Common myeloid progenitor, CD34-positive (primary cell): ENCODE results near the gene SPX. TPM values are rescaled to one million over a fixed set of nuclear protein-coding genes. Genes with fewer than 3 reads are reported as not detected.

Source experiments
- CTCF ChIA-PET: fragments of 350-600 bp; sonication (Branson Sonifier 250); formaldehyde crosslinking; loops from one replicate; lab custom pipeline; 2021; ENCODE audit warnings: antibody characterized with exemption; lab: Charles Lee
- POLR2A ChIA-PET: fragments of 350-600 bp; sonication (Branson Sonifier 250); formaldehyde crosslinking; loops from one replicate; lab custom pipeline; 2021; ENCODE audit warnings: antibody characterized with exemption; lab: Charles Lee
- DNase-seq, 3 donors: peaks; one replicate each; pipeline versions ENCODE4 v3.0.0 to v3.0.0-alpha.2; 2013
- H3K27ac ChIP-seq, 2 experiments: 1 replicate in 1 of 2; 2 replicates in 1 of 2; pipeline ENCODE4 v1.7.0; 2013; ENCODE audit warnings: inconsistent platforms in 2 of 2, low read length in 2 of 2, mild to moderate bottlenecking in 2 of 2, low read depth in 1 of 2, moderate library complexity in 1 of 2; ENCODE audit not compliant: severe bottlenecking in 2 of 2, insufficient read depth in 1 of 2, poor library complexity in 1 of 2
- H3K27me3 ChIP-seq, 5 experiments: replicated peaks in 2 of 5; 1 replicate in 3 of 5; 2 replicates in 2 of 5; pipeline versions ENCODE4 v1.6.1 to v1.7.0; 2013; ENCODE audit warnings: low read length in 4 of 5, mild to moderate bottlenecking in 2 of 5, moderate library complexity in 2 of 5, inconsistent platforms in 1 of 5; ENCODE audit not compliant: insufficient read depth in 5 of 5, control insufficient read depth in 4 of 5
- H3K36me3 ChIP-seq, 4 experiments: 1 replicate in 2 of 4; 2 replicates in 2 of 4; pipeline versions ENCODE4 v1.6.1 to v1.7.0; 2013; ENCODE audit warnings: low read length in 3 of 4, control low read depth in 1 of 4, mild to moderate bottlenecking in 1 of 4; ENCODE audit not compliant: control insufficient read depth in 4 of 4, insufficient read depth in 4 of 4
- H3K4me1 ChIP-seq, 4 experiments: 1 replicate in 3 of 4; 2 replicates in 1 of 4; pipeline versions ENCODE4 v1.6.1 to v1.7.1; 2013; ENCODE audit warnings: low read length in 3 of 4, mild to moderate bottlenecking in 3 of 4, control low read depth in 1 of 4, inconsistent platforms in 1 of 4, moderate library complexity in 1 of 4; ENCODE audit not compliant: control insufficient read depth in 4 of 4, insufficient read depth in 4 of 4; ENCODE audit errors: control extremely low read depth in 1 of 4
- H3K4me3 ChIP-seq, 7 experiments: 1 replicate in 4 of 7; 2 replicates in 3 of 7; pipeline versions ENCODE4 v1.5.1 to v1.7.0; 2013; ENCODE audit warnings: mild to moderate bottlenecking in 7 of 7, low read length in 6 of 7, moderate library complexity in 6 of 7, inconsistent platforms in 2 of 7, low read depth in 2 of 7, control low read depth in 1 of 7; ENCODE audit not compliant: insufficient read depth in 4 of 7, control insufficient read depth in 1 of 7; ENCODE audit errors: extremely low read depth in 1 of 7
- H3K9me3 ChIP-seq, 5 experiments: 1 replicate in 4 of 5; 2 replicates in 1 of 5; pipeline versions ENCODE4 v1.6.1 to v1.7.1; 2013; ENCODE audit warnings: low read length in 4 of 5, mild to moderate bottlenecking in 2 of 5, inconsistent platforms in 1 of 5, low read depth in 1 of 5, moderate library complexity in 1 of 5; ENCODE audit not compliant: control insufficient read depth in 4 of 5, insufficient read depth in 2 of 5; ENCODE audit errors: control extremely low read depth in 1 of 5
- WGBS: methylation state at CpG from one replicate; pipeline ENCODE4 v1.1.5; 2013; ENCODE audit not compliant: insufficient coverage; 5-methylcytosine and 5-hydroxymethylcytosine counted together
- polyA plus RNA-seq: library from polyadenylated mRNA; unstranded; fragments of 120-200 nt; gene quantifications from one replicate; pipeline ENCODE4 v1.2.1, GENCODE V29; 2013

The SPX gene, protein sequence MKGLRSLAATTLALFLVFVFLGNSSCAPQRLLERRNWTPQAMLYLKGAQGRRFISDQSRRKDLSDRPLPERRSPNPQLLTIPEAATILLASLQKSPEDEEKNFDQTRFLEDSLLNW
- polyA plus RNA-seq, result 0.38 TPM

DNA sequence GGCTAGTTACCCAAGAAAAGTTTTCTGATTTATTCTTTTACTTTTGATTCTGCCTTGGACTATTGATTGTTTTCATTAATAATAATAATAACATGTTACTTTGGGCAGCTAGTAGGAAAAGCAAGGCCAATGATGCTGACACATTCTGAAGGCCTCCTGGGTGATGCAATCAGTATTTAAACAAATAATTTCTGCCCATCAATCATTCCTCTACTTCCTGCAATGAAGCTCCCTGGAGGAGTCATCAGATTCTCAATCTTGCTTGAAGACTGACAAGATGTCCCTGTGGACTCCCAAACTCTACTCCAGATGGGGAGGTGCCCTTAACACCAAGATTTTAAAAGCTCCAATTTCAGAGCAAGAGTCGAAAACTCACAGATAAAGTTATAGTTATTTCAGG is at the start of gene SPX:
Gene SPX, plus strand, starts transcription at position 244 of the 400 bp plus-strand sequence. CDS start 177 bp downstream, outside the sequence.
- no peaks in the 10 kb centered on the region for H3K36me3 ChIP-seq
- H3K4me1 ChIP-seq, result peaks cover 0 to 12% (median 8%) of the 10 kb centered on the region in 4 experiments
- CTCF ChIA-PET, result interaction anchor here (1.0 to 1.1 kb wide), 2 partner anchors 161 to 934 kb away, joined by 3 read pairs; no protein-coding TSS in a partner anchor
- H3K27me3 ChIP-seq, result peaks cover 5 to 25% (median 18%) of the 10 kb centered on the region in 5 experiments
- peak within 1 kb of the TSS in 4 of 7 experiments; percentile 69 to 85 (median 81) for H3K4me3 ChIP-seq
- POLR2A ChIA-PET, result no interaction called here
- H3K27ac ChIP-seq, result no peak within 1 kb of the TSS
- peaks cover 0 to 2% (median 0%) of the 10 kb centered on the region in 5 experiments for H3K9me3 ChIP-seq
- DNase-seq, result peak in 1 of 3 donors; percentile 2
- WGBS, result no CpG with 5 or more reads among the region's 1 CpG

DNA sequence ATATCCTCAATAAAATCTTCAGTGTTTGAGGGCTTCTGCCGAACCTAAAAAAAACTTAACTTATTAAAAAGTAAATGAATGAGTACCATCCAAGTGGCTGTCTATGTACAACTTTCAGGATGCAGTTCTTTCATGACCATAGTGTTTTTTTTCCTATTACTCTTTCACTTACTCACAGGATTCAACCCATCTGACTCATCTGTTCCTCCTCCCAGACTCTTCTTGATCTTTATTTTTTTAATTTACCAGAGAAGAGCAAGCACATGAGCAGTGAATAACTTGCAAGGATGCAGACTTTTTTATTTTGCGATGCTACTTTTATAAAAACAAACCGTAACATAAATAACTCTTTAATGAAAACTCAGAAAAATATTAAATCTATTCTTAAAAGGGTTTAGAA is 49.1 kb upstream of the SPX start:
- H3K9me3 ChIP-seq, result no peaks in the 10 kb centered on the region
- CTCF ChIA-PET, result no interaction called here
- DNase-seq, result no peak
- H3K4me1 ChIP-seq, result peaks cover 0 to 10% (median 3%) of the 10 kb centered on the region in 4 experiments
- 100% methylated on average over 1 of the region's 3 CpGs for WGBS
- POLR2A ChIA-PET, result no interaction called here
- H3K36me3 ChIP-seq, result peaks cover 12 to 54% (median 33%) of the 10 kb centered on the region in 4 experiments
- no peaks in the 10 kb centered on the region for H3K27me3 ChIP-seq
- H3K27ac ChIP-seq, result no peak overlapping the region
- H3K4me3 ChIP-seq, result no peak overlapping the region

DNA sequence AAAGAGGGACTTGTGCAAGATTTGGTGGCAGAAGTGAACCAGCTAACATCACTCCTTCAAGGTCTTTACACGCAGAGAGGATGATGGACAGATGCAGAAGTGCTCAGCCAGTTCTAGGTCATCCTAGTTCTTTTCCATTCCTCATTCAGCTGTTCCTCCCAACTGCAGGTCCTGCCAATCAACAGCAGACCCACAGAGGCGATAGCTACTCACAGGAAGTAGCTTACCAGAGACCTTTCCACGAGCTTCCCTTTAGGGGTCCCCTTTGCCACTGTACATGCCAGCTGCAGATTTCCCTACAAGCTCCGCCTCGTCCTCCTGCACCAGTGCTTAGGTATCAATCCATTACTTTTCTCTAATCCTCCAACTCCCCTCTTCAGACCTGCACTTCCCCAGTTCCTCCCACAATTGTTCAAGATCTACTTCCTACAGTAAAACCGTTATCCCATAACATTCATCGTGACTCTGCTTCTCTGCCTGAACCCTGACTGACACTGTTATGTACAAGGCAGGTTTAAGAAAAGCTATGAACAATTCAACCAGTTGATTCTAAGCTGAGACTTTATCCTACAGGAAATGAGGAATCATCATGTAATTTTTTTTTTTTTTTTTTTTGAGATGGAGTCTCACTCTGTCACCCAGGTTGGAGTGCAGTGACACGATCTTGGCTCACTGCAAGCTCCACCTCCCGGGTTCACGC is 47.2 kb upstream of the SPX start:
- 61% methylated on average over 7 of the region's 10 CpGs for WGBS
- Histone ChIP-seq H3K4me1 (peaks cover 0 to 10% (median 3%) of the 10 kb centered on the region in 4 experiments), H3K27me3 (no peaks in the 10 kb centered on the region), H3K36me3 (peaks cover 6 to 59% (median 32%) of the 10 kb centered on the region in 4 experiments), H3K9me3 (no peaks in the 10 kb centered on the region), H3K4me3 (peak overlapping the region in 1 of 7 experiments; percentile 23), H3K27ac (no peak overlapping the region)
- ChIA-PET CTCF (interaction anchor here (0.6 to 1.4 kb wide), 8 partner anchors 11 to 512 kb away, joined by 3 to 4 read pairs (median 3); no protein-coding TSS in a partner anchor), POLR2A (interaction anchor here (0.6 kb wide), 1 partner anchor 234 kb away, joined by 6 read pairs; no protein-coding TSS in a partner anchor)
- peak in 1 of 3 donors; percentile 52 for DNase-seq

DNA sequence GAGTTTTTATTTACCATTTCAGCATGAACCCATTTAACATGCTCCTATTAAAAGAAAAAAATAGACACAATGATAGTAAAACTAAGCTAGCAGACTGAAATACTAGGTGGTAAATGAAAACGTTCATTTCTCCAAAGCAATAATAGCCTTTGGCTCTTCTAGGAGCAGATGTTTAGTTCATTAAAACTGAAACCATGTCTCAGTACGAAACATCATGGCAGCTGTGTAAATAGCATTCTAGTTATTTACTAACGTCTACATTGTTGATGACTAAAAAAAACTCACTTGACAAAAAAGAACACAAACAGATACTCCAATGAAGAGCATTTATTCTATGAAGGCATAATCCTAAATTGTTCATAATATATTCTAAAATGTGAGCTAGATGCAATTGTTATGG is 42.6 kb upstream of the SPX start:
- Histone ChIP-seq H3K36me3 (peaks cover 8 to 50% (median 35%) of the 10 kb centered on the region in 4 experiments), H3K27ac (no peak overlapping the region), H3K4me1 (peaks cover 0 to 6% (median 2%) of the 10 kb centered on the region in 4 experiments), H3K9me3 (no peaks in the 10 kb centered on the region), H3K27me3 (no peaks in the 10 kb centered on the region), H3K4me3 (no peak overlapping the region)
- ChIA-PET POLR2A (no interaction called here), CTCF (no interaction called here)
- no peak for DNase-seq
- WGBS, result no CpG with 5 or more reads among the region's 3 CpGs

DNA sequence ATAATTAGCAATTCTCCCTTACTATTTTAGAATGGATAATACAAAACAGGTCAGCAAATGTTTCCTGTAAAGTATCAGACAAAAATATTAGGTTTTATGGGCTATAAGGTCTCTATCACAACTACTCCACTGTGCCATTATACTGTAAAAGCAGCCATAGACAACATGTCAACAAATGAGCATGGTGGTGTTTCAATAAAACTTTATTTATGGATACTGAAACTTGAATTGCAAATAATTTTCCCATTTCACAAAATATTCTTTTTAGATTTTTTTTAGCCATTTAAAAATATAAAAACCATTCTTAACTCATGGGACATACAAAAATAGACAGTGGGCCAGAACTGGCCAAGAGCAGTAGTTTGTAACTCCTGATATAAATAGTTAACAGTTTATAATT is 40.1 kb upstream of the SPX start:
- no peak overlapping the region for H3K4me3 ChIP-seq
- ChIA-PET CTCF (no interaction called here), POLR2A (no interaction called here)
- H3K4me1 ChIP-seq, result no peaks in the 10 kb centered on the region
- H3K9me3 ChIP-seq, result no peaks in the 10 kb centered on the region
- H3K36me3 ChIP-seq, result peaks cover 12 to 48% (median 32%) of the 10 kb centered on the region in 4 experiments
- no peak for DNase-seq
- H3K27ac ChIP-seq, result no peak overlapping the region
- H3K27me3 ChIP-seq, result no peaks in the 10 kb centered on the region

DNA sequence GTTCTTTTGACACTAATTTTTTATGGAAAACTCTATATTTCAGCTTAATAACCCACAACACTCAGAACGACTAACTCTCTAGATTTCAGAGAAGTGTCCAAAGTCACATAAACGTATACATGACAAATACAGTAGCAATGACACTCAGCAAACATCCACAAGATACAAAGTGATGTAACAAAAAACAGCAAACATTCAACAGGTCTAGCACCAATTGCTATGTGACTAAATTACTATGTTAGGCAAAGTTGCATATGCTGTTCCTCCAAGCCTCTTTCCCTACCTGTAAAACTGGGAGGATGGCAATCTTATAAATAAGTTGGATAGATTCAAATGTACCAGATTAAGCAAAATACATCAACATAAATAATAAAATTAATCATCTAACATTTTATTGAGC is 26.3 kb upstream of the SPX start:
- CTCF ChIA-PET, result no interaction called here
- Histone ChIP-seq H3K27me3 (no peaks in the 10 kb centered on the region), H3K4me1 (peaks cover 12 to 31% (median 21%) of the 10 kb centered on the region in 4 experiments), H3K4me3 (no peak overlapping the region), H3K27ac (no peak overlapping the region), H3K9me3 (no peaks in the 10 kb centered on the region), H3K36me3 (peaks cover 13 to 32% (median 23%) of the 10 kb centered on the region in 4 experiments)
- 100% methylated on average over 1 of the region's 2 CpGs for WGBS
- POLR2A ChIA-PET, result no interaction called here
- DNase-seq, result no peak

DNA sequence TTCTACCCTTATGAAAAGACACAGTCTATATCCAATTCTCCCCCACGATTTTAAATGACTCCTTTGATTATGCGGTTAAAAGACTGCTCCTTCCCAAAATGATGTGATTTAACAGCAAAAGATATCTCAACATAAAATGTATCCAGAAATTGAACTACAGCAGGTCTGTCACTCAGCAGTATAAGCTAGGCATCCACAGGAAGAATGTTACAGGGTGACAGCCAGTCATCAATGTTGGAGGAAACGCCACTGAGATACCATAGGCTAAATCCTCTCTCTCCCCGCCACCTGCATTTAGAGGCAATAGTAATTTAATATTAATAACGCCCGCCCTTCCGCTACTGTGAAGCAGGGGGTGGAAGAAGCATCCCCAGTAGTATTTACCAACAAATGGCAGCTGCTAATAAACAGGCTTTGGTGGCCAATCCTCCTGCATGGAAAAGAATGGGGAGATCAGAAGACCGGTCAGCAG is 25.3 kb upstream of the SPX start:
- Histone ChIP-seq H3K27ac (peak overlapping the region; percentile 22 to 78), H3K9me3 (no peaks in the 10 kb centered on the region), H3K36me3 (peaks cover 13 to 25% (median 18%) of the 10 kb centered on the region in 4 experiments), H3K27me3 (no peaks in the 10 kb centered on the region), H3K4me1 (peaks cover 12 to 31% (median 21%) of the 10 kb centered on the region in 4 experiments), H3K4me3 (peak overlapping the region; percentile 82 to 95 (median 90))
- CTCF ChIA-PET, result no interaction called here
- 0% methylated on average over 3 of the region's 8 CpGs for WGBS
- POLR2A ChIA-PET, result interaction anchor here (1.0 to 1.6 kb wide), 2 partner anchors 9 to 27 kb away, joined by 5 to 6 read pairs; no protein-coding TSS in a partner anchor
- DNase-seq, result no peak
